Ascending aorta (tissue), 2 donors: ENCODE results near the gene PSMD7. TPM values are rescaled to one million over a fixed set of nuclear protein-coding genes. Genes with fewer than 3 reads are reported as not detected.

Experiments used
- DNase-seq, 2 donors: peaks; one replicate each; pipeline ENCODE4 v3.0.0-alpha.2; 2019; ENCODE audit warnings: low spot score in 2 of 2
- H3K27ac ChIP-seq, 2 donors: fragments of 200-600 bp; sonication (generic); one replicate each; pipeline ENCODE4 v1.5.1; 2016 to 2017; ENCODE audit warnings: mild to moderate bottlenecking in 1 of 2
- H3K27me3 ChIP-seq: fragments of 200-600 bp; sonication (generic); one replicate; pipeline ENCODE4 v1.5.1; 2017
- H3K36me3 ChIP-seq, 2 donors: fragments of 200-600 bp; sonication (generic); one replicate each; pipeline ENCODE4 v1.5.1; 2016
- H3K4me1 ChIP-seq, 2 donors: fragments of 200-600 bp; sonication (generic); one replicate each; pipeline ENCODE4 v1.5.1; 2016 to 2017; ENCODE audit warnings: mild to moderate bottlenecking in 1 of 2
- H3K4me3 ChIP-seq, 2 donors: fragments of 200-600 bp; sonication (generic); one replicate each; pipeline ENCODE4 v1.5.1; 2016 to 2017; ENCODE audit warnings: mild to moderate bottlenecking in 1 of 2
- H3K9me3 ChIP-seq, 2 donors: fragments of 200-600 bp; sonication (generic); one replicate each; pipeline ENCODE4 v1.5.1; 2016
- CTCF ChIP-seq, 3 experiments: fragments of 200-600 bp in 2 of 3; fragments of 450-650 bp in 1 of 3; sonication (generic) in 2 of 3; IDR thresholded peaks; one replicate each; pipeline ENCODE4 v1.5.1; 2016 to 2019; ENCODE audit warnings: antibody characterized with exemption in 3 of 3, mild to moderate bottlenecking in 1 of 3, moderate library complexity in 1 of 3
- intact Hi-C: fragments of 100-400 bp; cut with DNase I; formaldehyde crosslinking; loops from one replicate; pipeline ENCODE4 v1.15.1; 2023
- total RNA-seq: library from RNA; depleted of rRNA; stranded (reverse); fragments of >200 nt; gene quantifications from one replicate; pipeline ENCODE4 v1.1.0, GENCODE V29; 2016

The PSMD7 gene
- total RNA-seq, 1 donor from 2014 or later, result 60.3 TPM

- no peak overlapping the region for H3K4me3 ChIP-seq
- H3K9me3 ChIP-seq, result no peaks in the 10 kb centered on the region
- no peak for TF ChIP-seq CTCF (IDR thresholded peaks at IDR 0.05)
- H3K27me3 ChIP-seq, result no peaks in the 10 kb centered on the region
- H3K27ac ChIP-seq, result no peak overlapping the region
- peaks cover 64 to 80% of the 10 kb centered on the region in 2 donors for H3K36me3 ChIP-seq
- DNase-seq, result no peak
- intact Hi-C loops, result no loop called here
- H3K4me1 ChIP-seq, result no peaks in the 10 kb centered on the region
Observed at GRCh38 chr16:74304835-74305176, 8.2 kb downstream of the PSMD7 start.

DNA sequence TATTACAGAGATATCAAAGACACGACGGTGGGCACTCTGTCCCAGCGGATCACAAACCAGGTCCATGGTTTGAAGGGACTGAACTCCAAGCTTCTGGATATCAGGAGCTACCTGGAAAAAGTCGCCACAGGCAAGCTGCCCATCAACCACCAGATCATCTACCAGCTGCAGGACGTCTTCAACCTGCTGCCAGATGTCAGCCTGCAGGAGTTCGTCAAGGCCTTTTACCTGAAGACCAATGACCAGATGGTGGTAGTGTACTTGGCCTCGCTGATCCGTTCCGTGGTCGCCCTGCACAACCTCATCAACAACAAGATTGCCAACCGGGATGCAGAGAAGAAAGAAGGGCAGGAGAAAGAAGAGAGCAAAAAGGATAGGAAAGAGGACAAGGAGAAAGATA, 8.7 kb downstream of the PSMD7 start:
- no peak overlapping the region for H3K4me3 ChIP-seq
- intact Hi-C loops, result no loop called here
- DNase-seq, result no peak
- H3K27ac ChIP-seq, result no peak overlapping the region
- H3K27me3 ChIP-seq, result no peaks in the 10 kb centered on the region
- TF ChIP-seq CTCF (IDR thresholded peaks at IDR 0.05), result no peak
- peaks cover 63 to 75% of the 10 kb centered on the region in 2 donors for H3K36me3 ChIP-seq
- no peaks in the 10 kb centered on the region for H3K9me3 ChIP-seq
- no peaks in the 10 kb centered on the region for H3K4me1 ChIP-seq

- intact Hi-C loops, result no loop called here
- Histone ChIP-seq H3K27ac (no peak overlapping the region), H3K27me3 (no peaks in the 10 kb centered on the region), H3K4me3 (no peak overlapping the region), H3K4me1 (no peaks in the 10 kb centered on the region), H3K9me3 (no peaks in the 10 kb centered on the region), H3K36me3 (peaks cover 54 to 66% of the 10 kb centered on the region in 2 donors)
- no peak for TF ChIP-seq CTCF (IDR thresholded peaks at IDR 0.05)
- DNase-seq, result no peak
Observed at GRCh38 chr16:74305978-74306784, 9.6 kb downstream of the PSMD7 start.

- peaks cover 42 to 54% of the 10 kb centered on the region in 2 donors for H3K36me3 ChIP-seq
Observed at GRCh38 chr16:74307383-74307782, 10.8 kb downstream of the PSMD7 start.

More at GRCh38 chr16:74307383-74307782, 10.8 kb downstream of the PSMD7 start:
- Histone ChIP-seq H3K27ac (no peak overlapping the region), H3K27me3 (no peaks in the 10 kb centered on the region), H3K9me3 (no peaks in the 10 kb centered on the region), H3K4me1 (no peaks in the 10 kb centered on the region), H3K4me3 (no peak overlapping the region)
- no peak for DNase-seq
- TF ChIP-seq CTCF (IDR thresholded peaks at IDR 0.05), result no peak
- intact Hi-C loops, result no loop called here
